Fibroblast of skin of scalp (primary cell): ENCODE measurements around the gene HEPACAM.
A peak's percentile ranks its signal among the peaks of the same experiment; 100 is the strongest.

ENCODE experiments used
- DNase-seq: peaks from one replicate; pipeline ENCODE4 v3.0.0-alpha.2; 2013

The HEPACAM gene

DNA sequence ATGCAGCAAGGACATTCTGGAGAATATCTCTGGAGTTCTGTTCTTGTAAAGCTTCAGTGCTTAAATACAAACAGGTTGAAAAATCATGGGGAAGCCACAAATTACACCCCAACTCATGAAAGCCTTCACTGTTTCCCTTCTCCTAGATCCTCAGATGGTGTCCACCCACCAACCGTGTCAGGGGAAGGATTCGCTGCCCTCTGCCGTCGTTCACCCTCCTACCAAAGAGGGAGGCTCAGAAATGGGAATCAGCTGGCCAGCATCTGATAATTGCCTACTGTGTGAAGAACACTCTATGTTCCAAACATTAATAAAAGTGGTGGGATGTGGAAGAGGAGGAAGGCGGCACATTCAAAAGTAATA is 7.4 kb upstream of the HEPACAM start:
- no peak for DNase-seq

- DNase-seq = no peak
These were observed 6.8 kb upstream of the HEPACAM start for GRCh38 chr11:124942466-124943253.

GRCh38 chr11:124941703-124942102 is 5.9 kb upstream of the HEPACAM start:
- DNase-seq = no peak

DNA sequence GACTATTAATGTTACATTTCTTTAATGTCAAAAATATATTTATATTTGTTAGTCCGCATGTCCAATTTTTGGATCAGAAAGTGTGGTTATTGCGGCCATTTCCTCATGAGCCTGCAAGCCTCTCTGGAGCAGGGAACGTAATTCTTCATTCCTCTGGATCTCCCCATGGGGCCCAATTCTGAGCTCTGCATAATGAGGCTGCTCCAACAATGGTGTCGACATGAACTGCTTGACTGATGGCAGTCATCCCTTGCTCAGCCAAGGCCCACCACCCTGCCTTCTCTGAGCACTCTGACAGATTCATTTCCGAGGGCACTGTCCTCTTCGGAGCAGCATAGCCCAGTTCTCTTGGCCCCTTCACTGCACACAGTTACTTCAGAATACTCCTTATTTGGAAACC is 3.1 kb upstream of the HEPACAM start:
- DNase-seq = no peak

DNA sequence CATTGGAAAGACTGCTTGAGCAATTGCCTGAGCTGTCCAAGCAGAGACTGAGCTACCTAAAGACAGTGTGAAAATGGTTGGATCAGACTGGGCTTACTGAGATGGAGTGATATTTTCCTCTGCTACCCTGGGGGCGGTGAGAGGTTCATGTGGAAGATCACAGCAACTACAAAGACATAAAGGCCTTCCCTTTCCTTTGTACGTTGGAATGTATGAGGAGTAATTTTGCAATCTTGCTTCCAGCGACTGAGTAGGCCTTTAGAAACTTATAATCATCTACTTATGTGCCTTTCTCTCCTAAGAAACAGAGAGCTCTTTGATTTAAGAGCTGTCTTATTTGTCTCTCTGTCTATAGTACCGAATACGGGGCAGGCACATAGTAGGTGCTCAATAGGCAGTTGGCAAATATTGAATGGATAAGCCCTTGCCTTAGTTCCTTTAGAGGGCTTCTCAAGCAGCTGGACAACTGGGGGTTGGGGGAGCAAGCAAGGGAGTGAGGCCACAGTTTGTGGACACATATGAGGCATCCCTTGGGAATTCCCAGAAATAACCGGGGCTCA is 2.4 kb upstream of the HEPACAM start:
- DNase-seq = no peak

DNA sequence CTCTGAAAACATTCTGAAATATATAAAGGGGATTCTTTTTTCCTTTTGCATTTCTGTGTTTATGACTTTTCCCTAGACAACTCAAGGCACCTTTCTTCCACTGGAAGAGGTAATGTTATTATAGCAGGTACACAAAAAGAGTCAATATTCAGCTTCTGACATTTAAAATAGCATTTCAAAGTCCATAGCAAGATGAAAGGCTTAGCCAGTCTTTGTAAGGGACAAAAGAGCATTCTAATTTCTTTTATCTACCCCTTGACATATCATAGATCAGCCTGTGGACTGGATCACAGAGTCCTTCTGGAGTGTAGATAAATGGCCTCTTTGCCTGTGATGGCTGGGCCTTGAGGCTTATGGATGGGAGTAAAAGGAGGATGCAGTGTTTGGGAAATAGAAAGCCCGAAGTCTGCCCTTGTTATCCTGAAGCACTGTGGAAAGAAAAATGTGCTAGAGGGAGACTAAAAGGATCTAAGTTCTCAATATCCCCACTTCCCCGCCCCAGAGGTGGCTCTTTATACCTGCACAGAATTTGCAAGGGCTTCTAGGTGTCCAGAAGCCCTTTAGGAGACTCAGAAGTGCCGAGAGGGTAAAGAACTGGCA is 1.6 kb upstream of the HEPACAM start:
- DNase-seq = no peak

GRCh38 chr11:124934862-124935547 is 842 bp downstream of the HEPACAM start:
- DNase-seq = peak; percentile 25

DNA sequence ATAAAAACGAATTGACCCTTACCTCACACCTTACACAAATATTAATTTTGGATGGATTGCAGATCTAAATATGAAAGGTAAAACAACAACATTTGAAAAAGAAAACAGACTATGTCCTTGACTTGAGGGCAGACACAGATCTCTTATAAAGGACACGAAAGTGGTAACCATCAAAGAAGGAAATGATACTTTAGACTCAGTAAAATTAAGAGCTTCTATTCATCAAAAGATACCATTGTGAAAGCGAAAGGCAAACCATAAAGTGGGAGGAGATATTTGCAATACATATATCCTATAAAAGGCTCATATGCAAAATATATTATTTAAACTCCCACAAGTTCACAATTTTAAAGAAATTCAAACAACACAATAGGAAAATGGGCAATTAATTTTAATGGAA is 5.0 kb downstream of the HEPACAM start:
- no peak for DNase-seq

GRCh38 chr11:124928942-124929665 is 6.7 kb downstream of the HEPACAM start:
- no peak for DNase-seq

DNA sequence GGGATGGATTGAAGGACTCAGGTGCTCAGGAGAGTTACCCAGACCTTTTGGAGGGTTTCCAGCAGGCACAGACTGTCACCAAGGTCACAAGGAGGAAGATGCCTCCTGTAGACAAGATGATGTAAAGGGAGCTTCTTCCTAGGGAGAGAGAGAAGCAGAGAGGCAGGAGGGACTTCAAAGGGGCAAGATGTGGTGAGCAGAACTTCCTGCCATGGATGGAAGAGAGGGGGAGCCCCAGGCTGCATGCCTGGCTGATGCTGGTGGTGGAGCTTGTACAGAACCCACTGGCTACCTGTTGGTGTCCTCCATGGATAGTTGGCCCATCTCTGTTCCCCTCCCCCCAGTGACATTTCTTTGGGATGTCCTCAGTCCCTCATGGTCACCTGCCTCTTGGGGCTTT is 12.6 kb downstream of the HEPACAM start:
- DNase-seq = no peak

DNA sequence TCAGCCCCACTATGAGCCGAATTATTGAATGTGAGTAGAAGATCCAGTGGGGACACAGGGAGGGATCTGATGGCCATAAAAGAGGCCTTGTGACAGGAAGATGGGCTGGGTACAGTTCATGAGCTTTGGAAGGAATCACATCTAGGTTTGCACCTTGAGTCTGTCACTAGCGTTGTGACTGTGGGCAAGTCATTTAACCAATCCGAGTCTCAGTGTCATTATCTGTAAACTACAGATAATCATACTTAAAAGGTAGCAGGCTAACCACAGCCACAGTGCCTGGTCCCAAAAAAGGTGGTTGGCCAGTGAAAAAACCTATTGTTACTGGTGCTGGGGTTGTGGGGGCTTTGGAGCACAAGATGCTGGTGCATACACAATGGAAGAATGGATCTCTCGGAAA is 13.0 kb downstream of the HEPACAM start:
- no peak for DNase-seq

DNA sequence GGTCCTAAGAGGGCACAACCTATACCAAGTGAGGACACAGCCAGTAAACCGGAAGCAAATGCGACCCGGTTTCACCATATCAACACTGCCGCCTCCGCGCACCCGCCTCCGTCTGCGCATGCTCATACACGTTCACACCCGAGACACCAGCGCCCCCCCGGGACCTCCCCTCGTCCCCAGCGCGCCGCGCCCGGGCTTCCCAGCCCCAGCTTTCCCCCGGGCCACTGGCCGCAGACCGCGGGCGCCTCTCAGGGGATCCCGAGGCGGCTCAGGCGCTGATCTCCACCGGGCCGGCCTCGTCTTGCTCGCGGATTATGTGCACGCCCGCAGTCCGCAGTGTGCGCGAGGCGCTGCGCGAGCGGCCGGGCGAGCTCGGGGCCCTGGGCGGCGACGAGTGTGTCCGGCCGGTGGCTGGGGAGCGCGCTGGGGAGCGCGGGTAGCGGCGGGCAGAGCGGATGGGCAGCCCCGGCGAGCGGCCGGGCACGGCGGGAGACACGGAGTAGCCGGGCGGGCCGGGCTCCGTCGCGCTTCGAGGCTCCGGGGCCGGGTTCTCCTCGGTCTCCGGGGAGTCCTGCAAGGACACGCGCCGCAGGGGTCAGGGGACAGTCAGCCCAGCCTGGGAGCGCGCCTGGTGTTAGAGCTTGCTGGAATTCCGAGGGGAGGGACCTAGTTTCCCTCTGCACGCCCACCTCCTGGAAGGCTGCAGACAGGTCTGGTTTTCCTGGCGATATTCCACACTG is 14.8 kb downstream of the HEPACAM start:
- peak; percentile 86 for DNase-seq

DNA sequence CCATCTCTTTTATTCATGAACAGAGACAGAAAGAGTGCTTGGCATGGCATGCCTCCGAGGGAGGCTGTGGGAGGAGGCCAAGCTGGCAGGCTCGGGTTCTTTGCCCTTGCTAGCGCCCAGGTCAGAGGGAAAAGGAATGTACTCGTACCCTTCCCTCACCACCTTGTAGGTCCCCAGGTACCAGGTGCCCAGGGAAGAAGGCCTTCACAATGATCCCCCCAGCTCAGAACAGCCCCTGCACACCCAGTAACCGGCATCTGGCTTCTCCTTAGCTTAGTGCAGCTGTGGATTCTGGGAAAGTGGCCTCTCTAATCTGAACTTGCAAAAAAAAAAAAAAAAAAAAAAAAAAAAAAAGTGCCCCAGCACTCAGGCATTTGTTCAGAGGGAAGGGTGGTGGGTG is 15.5 kb downstream of the HEPACAM start:
- no peak for DNase-seq

DNA sequence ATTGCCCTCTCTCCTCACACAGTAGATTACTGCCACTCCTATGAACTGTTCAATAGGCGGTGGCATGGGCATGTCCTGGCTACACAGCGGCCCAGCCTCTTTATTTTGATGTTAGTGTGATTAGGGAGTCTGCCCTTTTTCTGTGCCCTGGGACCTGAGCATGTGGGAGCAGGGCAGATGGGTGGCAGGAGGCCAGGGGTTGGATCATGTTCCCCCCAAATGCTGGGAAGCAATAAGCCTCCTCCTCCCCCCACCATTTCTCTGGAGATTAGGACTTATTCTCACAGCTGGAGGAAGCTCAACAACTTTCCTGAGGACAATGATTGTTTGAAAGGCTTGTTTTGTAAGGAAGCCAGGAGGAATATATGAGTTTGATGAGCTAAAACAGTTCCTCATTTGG is 15.9 kb downstream of the HEPACAM start:
- DNase-seq = no peak

- no peak for DNase-seq
These were observed 16.9 kb downstream of the HEPACAM start, which contains the start of gene HEPN1 for GRCh38 chr11:124918950-124919349. TSS of gene HEPN1 (plus strand) at chr11:124919250.

GRCh38 chr11:124917115-124917637 is 18.7 kb downstream of the HEPACAM start:
- DNase-seq = peak; percentile 51

DNA sequence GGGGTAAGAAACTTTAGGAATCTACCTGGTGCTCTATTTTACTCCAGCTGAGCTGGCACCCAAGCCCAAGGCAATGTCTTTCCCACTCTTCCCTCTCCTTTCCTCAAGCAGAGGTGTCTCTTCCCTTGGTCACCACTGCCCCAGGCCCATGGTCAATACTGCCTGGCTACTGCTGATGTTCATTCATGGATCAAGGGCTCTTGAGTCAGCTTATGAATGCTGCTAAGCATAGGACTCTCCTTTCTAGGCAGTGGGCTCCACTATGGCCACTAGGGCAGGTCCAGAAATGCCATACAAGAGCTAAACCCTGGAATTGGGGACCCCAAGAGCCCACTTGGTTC is 19.5 kb downstream of the HEPACAM start:
- no peak for DNase-seq

DNA sequence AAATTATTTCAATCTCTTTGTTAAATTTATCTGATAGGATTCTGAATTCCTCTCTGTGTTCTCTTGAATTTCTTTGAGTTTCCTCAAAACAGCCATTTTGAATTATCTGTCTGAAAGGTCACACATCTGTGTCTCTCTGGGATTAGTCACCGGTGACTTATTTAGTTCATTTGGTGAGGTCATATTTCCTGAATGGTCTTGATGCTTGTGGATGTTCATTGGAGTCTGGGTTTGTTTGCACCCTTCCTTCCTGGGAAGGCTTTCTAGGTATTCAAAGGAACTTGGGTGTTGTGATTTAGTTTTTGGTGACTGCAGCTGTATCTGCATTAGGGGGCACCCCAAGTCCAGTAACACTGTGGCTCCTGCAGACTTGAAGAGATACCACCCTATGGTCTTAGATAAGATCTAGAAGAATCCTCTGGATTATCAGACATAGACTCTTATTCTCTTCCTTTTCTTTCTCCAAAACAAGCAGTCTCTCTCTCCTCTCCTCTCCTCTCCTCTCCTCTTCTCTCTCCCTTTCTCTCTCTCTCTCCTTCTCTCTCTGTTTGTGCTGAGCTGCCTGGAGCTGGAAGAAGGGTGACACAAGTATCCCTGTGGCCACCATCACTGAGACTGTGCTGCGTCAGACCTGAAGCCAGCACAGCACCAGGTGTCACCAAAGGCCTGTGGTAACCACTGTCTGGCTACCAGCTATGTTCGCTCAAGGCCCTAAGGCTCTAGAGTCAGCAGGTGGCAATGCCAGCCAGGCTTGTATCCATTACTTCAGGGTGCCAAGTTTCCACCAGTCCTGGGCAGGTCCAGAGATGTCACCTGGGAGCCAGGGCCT is 20.1 kb downstream of the HEPACAM start:
- no peak for DNase-seq

GRCh38 chr11:124902616-124903015 is 33.2 kb downstream of the HEPACAM start:
- no peak for DNase-seq

GRCh38 chr11:124900464-124900863 is 35.4 kb downstream of the HEPACAM start:
- peak; percentile 93 for DNase-seq
